Coronary artery (tissue), 2 donors: Measurements from ENCODE around the gene FILIP1L.

Experiments used
- DNase-seq: peaks from one replicate; pipeline ENCODE4 v3.0.0-alpha.2; 2017; ENCODE audit warnings: low spot score
- H3K27ac ChIP-seq, 2 donors: fragments of 200-600 bp; sonication (generic); one replicate each; pipeline ENCODE4 v1.5.1; 2016 to 2019
- H3K4me3 ChIP-seq: fragments of 200-600 bp; sonication (generic); 2 replicates; pipeline ENCODE4 v1.5.1; 2016; ENCODE audit warnings: mild to moderate bottlenecking, moderate library complexity
- CTCF ChIP-seq: fragments of 200-600 bp; sonication (generic); IDR thresholded peaks from one replicate; pipeline ENCODE4 v1.5.1; 2019; ENCODE audit warnings: antibody characterized with exemption

FILIP1L gene

GRCh38 chr3:100114413-100115030 lies at the start of gene FILIP1L:
TSS of gene FILIP1L (minus strand) at chr3:100114501.
- Histone ChIP-seq H3K27ac (no peak within 1 kb of the TSS), H3K4me3 (no peak within 1 kb of the TSS)
- TF ChIP-seq CTCF, result no peak
- no peak for DNase-seq

GRCh38 chr3:100163787-100164186 lies 49.5 kb upstream of the FILIP1L start:
- no peak for DNase-seq
- Histone ChIP-seq H3K27ac (peak overlapping the region; percentile 79 to 90), H3K4me3 (no peak overlapping the region)
- no peak for TF ChIP-seq CTCF

GRCh38 chr3:100160521-100160920 lies 46.2 kb upstream of the FILIP1L start:
- Histone ChIP-seq H3K4me3 (no peak overlapping the region), H3K27ac (peak overlapping the region; percentile 76 to 90)
- no peak for DNase-seq
- no peak for TF ChIP-seq CTCF

GRCh38 chr3:100159331-100160153 lies 45.2 kb upstream of the FILIP1L start:
- no peak for TF ChIP-seq CTCF
- DNase-seq, result no peak
- Histone ChIP-seq H3K27ac (peak overlapping the region; percentile 76 to 90), H3K4me3 (no peak overlapping the region)

GRCh38 chr3:100158918-100159330 lies 44.6 kb upstream of the FILIP1L start:
- Histone ChIP-seq H3K27ac (peak overlapping the region; percentile 76 to 90), H3K4me3 (no peak overlapping the region)
- TF ChIP-seq CTCF, result no peak
- DNase-seq, result no peak

DNA sequence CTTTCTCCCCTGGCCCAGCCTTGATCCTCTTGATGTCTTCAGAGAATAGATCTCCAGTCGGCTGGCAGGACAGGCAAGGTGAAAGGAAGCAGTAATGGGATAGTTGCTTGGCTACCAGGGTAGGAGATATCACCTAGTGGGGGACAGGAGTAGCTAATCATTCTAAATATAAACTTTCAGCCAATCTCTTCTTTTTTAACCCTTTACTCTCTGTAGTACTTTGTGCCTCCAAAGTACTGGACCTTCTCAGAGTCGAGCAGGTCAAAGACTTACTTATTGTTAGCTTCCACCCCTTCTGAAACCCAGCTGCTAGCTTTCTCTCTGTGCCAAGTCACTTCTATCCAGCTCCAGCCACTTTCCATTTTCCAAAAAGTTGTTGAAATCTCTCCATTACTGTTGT lies 43.4 kb upstream of the FILIP1L start:
- H3K27ac ChIP-seq, result peak overlapping the region; percentile 6 to 32
- TF ChIP-seq CTCF, result no peak
- no peak overlapping the region for H3K4me3 ChIP-seq
- no peak for DNase-seq

DNA sequence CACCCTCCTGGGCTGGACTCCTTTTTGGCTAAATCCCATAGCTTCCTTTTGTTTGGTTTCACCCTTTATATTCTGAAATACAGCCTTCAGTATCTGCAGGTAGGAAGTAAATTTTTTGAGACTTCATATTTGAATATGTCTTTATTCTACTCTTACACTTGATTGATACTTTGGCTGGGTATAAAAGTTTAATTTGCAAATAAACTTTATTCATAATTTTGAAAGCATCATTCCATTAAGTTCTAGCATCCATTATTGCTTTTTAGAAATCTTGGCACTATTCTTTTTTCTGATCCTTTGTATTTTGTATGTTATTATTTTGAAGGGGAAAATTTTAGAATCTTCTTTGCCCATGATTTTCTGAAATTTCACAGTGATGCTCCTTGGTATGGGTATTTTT lies 41.3 kb upstream of the FILIP1L start:
- H3K4me3 ChIP-seq, result no peak overlapping the region
- no peak for DNase-seq
- no peak overlapping the region for H3K27ac ChIP-seq
- TF ChIP-seq CTCF, result no peak
